Activated CD4-positive, alpha-beta T cell treated with anti-CD3 and anti-CD28 coated beads, Interleukin-2, amount 50 U/mL, for 4 hours (primary cell): ENCODE data around the gene SNX21.
"Not testable (repeated sequence)": the region's sequence is repeated elsewhere in the genome, so short reads cannot be mapped to it uniquely, and the experiment has no call there.

Experiments used
- DNase-seq, 2 experiments: peaks; one replicate each; pipeline ENCODE4 v3.0.0-alpha.2; 2020

Gene SNX21

GRCh38 chr20:45851501-45851900 is 17.9 kb downstream of the SNX21 start:
- no peak for DNase-seq

GRCh38 chr20:45852326-45852725 is 18.7 kb downstream of the SNX21 start:
- no peak for DNase-seq

GRCh38 chr20:45853484-45853883 is 19.9 kb downstream of the SNX21 start:
- DNase-seq: no peak

- peak; percentile 87 to 90 for DNase-seq
Measured at GRCh38 chr20:45857114-45857881, 23.7 kb downstream of the SNX21 start, which contains the start of the genes ACOT8 and ZSWIM3. TSS of gene ACOT8 (minus strand) at chr20:45857392. CDS start at chr20:45857315, 77 bp downstream. TSS of gene ZSWIM3 (plus strand) at chr20:45857614. CDS start at chr20:45857826, 212 bp downstream.

GRCh38 chr20:45857882-45858216 is 24.2 kb downstream of the SNX21 start:
- DNase-seq: no peak

GRCh38 chr20:45859916-45860315 is 26.3 kb downstream of the SNX21 start:
- no peak for DNase-seq

- DNase-seq: no peak
Measured at GRCh38 chr20:45860560-45861220, 27.1 kb downstream of the SNX21 start.

GRCh38 chr20:45861221-45862075 is 27.8 kb downstream of the SNX21 start:
- no peak for DNase-seq

- no peak for DNase-seq
Measured at GRCh38 chr20:45863543-45864470, 30.2 kb downstream of the SNX21 start.

GRCh38 chr20:45866454-45866853 is 32.9 kb downstream of the SNX21 start:
- DNase-seq: no peak

- DNase-seq: no peak
Measured at GRCh38 chr20:45867136-45867818, 33.7 kb downstream of the SNX21 start.

GRCh38 chr20:45867819-45868176 is 34.2 kb downstream of the SNX21 start:
- DNase-seq: no peak

GRCh38 chr20:45872626-45873025 is 39.0 kb downstream of the SNX21 start:
- no peak for DNase-seq

GRCh38 chr20:45873409-45874103 is 40.0 kb downstream of the SNX21 start:
- no peak for DNase-seq

- DNase-seq: not testable (repeated sequence)
Measured at GRCh38 chr20:45874104-45874481, 40.5 kb downstream of the SNX21 start.

GRCh38 chr20:45874576-45874975 is 41.0 kb downstream of the SNX21 start:
- DNase-seq: no peak

GRCh38 chr20:45878076-45878761 is 44.6 kb downstream of the SNX21 start:
- no peak for DNase-seq

GRCh38 chr20:45880988-45881788 is 47.6 kb downstream of the SNX21 start, which contains the start of gene ZSWIM1:
TSS of gene ZSWIM1 (plus strand) at chr20:45881227. CDS start at chr20:45882593, 1,366 bp downstream.
- peak; percentile 99 for DNase-seq

GRCh38 chr20:45882469-45883099 is 49.0 kb downstream of the SNX21 start:
- DNase-seq: no peak
